Endothelial cell of umbilical vein (primary cell): ENCODE measurements around the gene ICAM1. TPM values are rescaled to one million over a fixed set of nuclear protein-coding genes. Genes with fewer than 3 reads are reported as not detected.

Experiments used
- BruUV-seq: library from RNA; stranded (reverse); fragments of 400-500 nt; replicated peaks from 2 replicates; lab custom pipeline; 2021; lab: Mats Ljungman, UMichigan
- CTCF ChIA-PET: fragments of 300-600, 350-600 bp; sonication (Branson Sonifier 250); formaldehyde crosslinking; loops from one replicate; lab custom pipeline; 2021; ENCODE audit warnings: antibody characterized with exemption, inconsistent platforms; lab: Charles Lee
- POLR2A ChIA-PET: fragments of 300-600, 350-600 bp; sonication (Branson Sonifier 250); formaldehyde crosslinking; loops from one replicate; lab custom pipeline; 2021; ENCODE audit warnings: antibody characterized with exemption, inconsistent platforms; lab: Charles Lee
- DNase-seq: peaks from one replicate; pipeline ENCODE4 v3.0.0-alpha.2; 2011; ENCODE audit warnings: low read depth, low spot score
- FAIRE-seq: peaks from 2 replicates; lab custom pipeline; 2011; peaks lifted over from hg19 to GRCh38; lab: Jason Lieb, UNC
- H2AFZ ChIP-seq: 2 replicates; pipeline ENCODE4 v1.6.0; 2012; ENCODE audit warnings: low read depth, low read length, control low read depth, inconsistent platforms
- H3K27ac ChIP-seq: 2 replicates; pipeline ENCODE4 v1.5.1; 2011; ENCODE audit warnings: low read depth, mild to moderate bottlenecking, control low read depth, low read length, moderate library complexity; ENCODE audit not compliant: insufficient read depth
- H3K27me3 ChIP-seq, 2 experiments: 2 replicates each; pipeline versions ENCODE4 v1.6.0 to v1.6.1; 2011; ENCODE audit warnings: low read length in 2 of 2, mixed read lengths in 1 of 2; ENCODE audit not compliant: control insufficient read depth in 2 of 2, insufficient read depth in 2 of 2
- H3K36me3 ChIP-seq, 2 experiments: 2 replicates in 1 of 2; 3 replicates in 1 of 2; pipeline ENCODE4 v1.5.1; 2011; ENCODE audit warnings: low read length in 2 of 2, mild to moderate bottlenecking in 1 of 2, moderate library complexity in 1 of 2; ENCODE audit not compliant: control insufficient read depth in 2 of 2, insufficient read depth in 2 of 2; ENCODE audit errors: extremely low read depth in 1 of 2
- H3K4me1 ChIP-seq: 3 replicates; pipeline ENCODE4 v1.5.1; 2011; ENCODE audit warnings: mild to moderate bottlenecking, low read length; ENCODE audit not compliant: control insufficient read depth, insufficient read depth; ENCODE audit errors: extremely low read depth
- H3K4me2 ChIP-seq: 2 replicates; pipeline ENCODE4 v1.6.1; 2011; ENCODE audit warnings: low read length, control low read depth, mixed read lengths; ENCODE audit not compliant: insufficient read depth
- H3K4me3 ChIP-seq, 3 experiments: fragments of 200-600 bp in 1 of 3; sonication (generic), shearing (Covaris generic) in 1 of 3; replicated peaks in 1 of 3; 2 replicates each; pipeline ENCODE4 v1.5.1; 2011 to 2016; ENCODE audit warnings: control low read depth in 3 of 3, low read length in 3 of 3, mild to moderate bottlenecking in 2 of 3, inconsistent platforms in 1 of 3, low read depth in 1 of 3, moderate library complexity in 1 of 3; ENCODE audit not compliant: insufficient read depth in 1 of 3
- H3K79me2 ChIP-seq: 2 replicates; pipeline ENCODE4 v1.6.0; 2012; ENCODE audit warnings: low read length, inconsistent platforms; ENCODE audit not compliant: control insufficient read depth, insufficient read depth
- H3K9ac ChIP-seq: replicated peaks from 2 replicates; pipeline ENCODE3; 2011; ENCODE audit warnings: low read length, control low read depth; ENCODE audit not compliant: insufficient read depth; ENCODE audit errors: extremely low read depth
- H3K9me1 ChIP-seq: replicated peaks from 3 replicates; pipeline ENCODE4 v1.6.0; 2011; ENCODE audit warnings: mild to moderate bottlenecking, low read length; ENCODE audit not compliant: control insufficient read depth, insufficient read depth; ENCODE audit errors: extremely low read depth
- H3K9me3 ChIP-seq: replicated peaks from 2 replicates; pipeline ENCODE4 v1.5.1; 2012; ENCODE audit warnings: low read length, inconsistent platforms; ENCODE audit not compliant: control insufficient read depth, insufficient read depth
- H4K20me1 ChIP-seq: replicated peaks from 2 replicates; pipeline ENCODE3; 2011; ENCODE audit warnings: mild to moderate bottlenecking, low read length; ENCODE audit not compliant: control insufficient read depth, insufficient read depth; ENCODE audit errors: extremely low read depth
- MYC ChIP-seq: IDR thresholded peaks from one replicate; pipeline ENCODE4 v1.6.1; 2011; ENCODE audit warnings: mild to moderate bottlenecking, low read depth, low read length
- POLR2AphosphoS5 ChIP-seq: IDR thresholded peaks from 2 replicates; pipeline ENCODE4 v1.6.1; 2012; ENCODE audit warnings: low read depth, mild to moderate bottlenecking, control low read depth, low read length, moderate library complexity; ENCODE audit not compliant: insufficient read depth
- dilution Hi-C: fragments of 300-500 bp; cut with MboI; formaldehyde crosslinking; loops from one replicate; pipeline ENCODE4 v1.15.0; 2019; ENCODE audit warnings: low sequenced_read_pairs; ENCODE audit not compliant: extremely low pct_ligation_motif_present
- intact Hi-C: fragments of 100-400 bp; cut with micrococcal nuclease; formaldehyde crosslinking; loops from one replicate; pipeline ENCODE4 v1.10.0; 2022
- polyA plus RNA-seq, 4 experiments: library from polyadenylated mRNA; depleted of rRNA in 3 of 4; stranded (reverse) in 3 of 4; unstranded in 1 of 4; fragments of >200 nt; gene quantifications; 2 replicates each; pipeline versions ENCODE4 v1.2.1 to v1.2.3, GENCODE V29; 2011 to 2012; ENCODE audit warnings: missing spikeins in 1 of 4
- total RNA-seq: library from RNA; stranded (reverse); gene quantifications from 2 replicates; pipeline ENCODE4 v1.2.3, GENCODE V29; 2021
- TF ChIP-seq, protein P1 (sequence below), 2 donors: IDR thresholded peaks; 1 replicate in 1 of 2; 2 replicates in 1 of 2; pipeline ENCODE4 v1.5.1; 2011; ENCODE audit warnings: low read length in 2 of 2, mild to moderate bottlenecking in 2 of 2, moderate library complexity in 2 of 2, control low read depth in 1 of 2, inconsistent platforms in 1 of 2, low read depth in 1 of 2; ENCODE audit not compliant: insufficient read depth in 1 of 2; ENCODE audit errors: extremely low read depth in 1 of 2

ICAM1 gene
- total and polyA plus RNA-seq, 2 donors (not counting 3 experiments of a cell fraction or from before 2014, with no cell fraction given), result 20.5 to 30.4 TPM

DNA sequence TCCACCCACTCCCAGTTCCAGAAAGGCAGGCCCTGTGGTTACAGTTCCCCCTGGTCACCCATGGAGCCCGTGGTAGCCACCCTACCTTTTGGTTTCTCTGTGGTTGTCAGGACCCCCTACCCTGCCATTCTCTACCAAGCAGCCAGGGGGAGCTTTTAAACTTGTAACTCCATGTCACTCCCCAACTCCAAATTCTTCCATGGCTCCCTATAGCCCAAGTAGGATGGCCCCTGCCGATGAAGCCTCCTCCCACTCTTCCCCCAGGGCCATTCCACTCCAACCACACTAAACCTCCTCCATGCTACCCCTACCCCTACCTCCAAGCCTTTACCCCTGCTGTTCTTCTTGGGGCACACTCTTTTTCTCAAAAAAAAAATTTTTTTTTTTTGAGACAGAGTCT, 42.0 kb upstream of the ICAM1 start:
- dilution Hi-C loops, result no loop called here
- intact Hi-C loops, result loop anchor here (1.0 kb wide), 1 partner anchor 21 kb away; no protein-coding TSS in a partner anchor
- no peaks in the 10 kb centered on the region for H3K9me1 ChIP-seq
- TF ChIP-seq, protein P1, sequence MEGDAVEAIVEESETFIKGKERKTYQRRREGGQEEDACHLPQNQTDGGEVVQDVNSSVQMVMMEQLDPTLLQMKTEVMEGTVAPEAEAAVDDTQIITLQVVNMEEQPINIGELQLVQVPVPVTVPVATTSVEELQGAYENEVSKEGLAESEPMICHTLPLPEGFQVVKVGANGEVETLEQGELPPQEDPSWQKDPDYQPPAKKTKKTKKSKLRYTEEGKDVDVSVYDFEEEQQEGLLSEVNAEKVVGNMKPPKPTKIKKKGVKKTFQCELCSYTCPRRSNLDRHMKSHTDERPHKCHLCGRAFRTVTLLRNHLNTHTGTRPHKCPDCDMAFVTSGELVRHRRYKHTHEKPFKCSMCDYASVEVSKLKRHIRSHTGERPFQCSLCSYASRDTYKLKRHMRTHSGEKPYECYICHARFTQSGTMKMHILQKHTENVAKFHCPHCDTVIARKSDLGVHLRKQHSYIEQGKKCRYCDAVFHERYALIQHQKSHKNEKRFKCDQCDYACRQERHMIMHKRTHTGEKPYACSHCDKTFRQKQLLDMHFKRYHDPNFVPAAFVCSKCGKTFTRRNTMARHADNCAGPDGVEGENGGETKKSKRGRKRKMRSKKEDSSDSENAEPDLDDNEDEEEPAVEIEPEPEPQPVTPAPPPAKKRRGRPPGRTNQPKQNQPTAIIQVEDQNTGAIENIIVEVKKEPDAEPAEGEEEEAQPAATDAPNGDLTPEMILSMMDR (IDR thresholded peaks at IDR 0.05; ENCODE audit: extremely low read depth in 1 of 2, insufficient read depth in 1 of 2, low read depth in 1 of 2, low read length in 2 of 2), result peak; percentile 43 to 51
- no peak for TF ChIP-seq MYC
- BruUV-seq, result no TSS peak
- POLR2A ChIA-PET, result no interaction called here
- DNase-seq (peak; percentile 18), FAIRE-seq (peak; percentile 47)
- no peaks in the 10 kb centered on the region for H3K79me2 ChIP-seq
- no peaks in the 10 kb centered on the region for H4K20me1 ChIP-seq
- H3K4me1 ChIP-seq, result peaks cover 6% of the 10 kb centered on the region
- no peaks in the 10 kb centered on the region for H3K36me3 ChIP-seq
- no peak overlapping the region for H3K4me2 ChIP-seq
- H3K9ac ChIP-seq, result no peak overlapping the region
- CTCF ChIA-PET, result interaction anchor here (0.6 to 7.0 kb wide), 18 partner anchors 9 to 1114 kb away, joined by 3 to 48 read pairs (median 6); partner anchors contain the start of gene DNMT1
- H2AFZ ChIP-seq, result no peak overlapping the region
- H3K9me3 ChIP-seq, result no peaks in the 10 kb centered on the region
- H3K4me3 ChIP-seq, result no peak overlapping the region
- H3K27ac ChIP-seq, result no peak overlapping the region
- H3K27me3 ChIP-seq, result no peaks in the 10 kb centered on the region

DNA sequence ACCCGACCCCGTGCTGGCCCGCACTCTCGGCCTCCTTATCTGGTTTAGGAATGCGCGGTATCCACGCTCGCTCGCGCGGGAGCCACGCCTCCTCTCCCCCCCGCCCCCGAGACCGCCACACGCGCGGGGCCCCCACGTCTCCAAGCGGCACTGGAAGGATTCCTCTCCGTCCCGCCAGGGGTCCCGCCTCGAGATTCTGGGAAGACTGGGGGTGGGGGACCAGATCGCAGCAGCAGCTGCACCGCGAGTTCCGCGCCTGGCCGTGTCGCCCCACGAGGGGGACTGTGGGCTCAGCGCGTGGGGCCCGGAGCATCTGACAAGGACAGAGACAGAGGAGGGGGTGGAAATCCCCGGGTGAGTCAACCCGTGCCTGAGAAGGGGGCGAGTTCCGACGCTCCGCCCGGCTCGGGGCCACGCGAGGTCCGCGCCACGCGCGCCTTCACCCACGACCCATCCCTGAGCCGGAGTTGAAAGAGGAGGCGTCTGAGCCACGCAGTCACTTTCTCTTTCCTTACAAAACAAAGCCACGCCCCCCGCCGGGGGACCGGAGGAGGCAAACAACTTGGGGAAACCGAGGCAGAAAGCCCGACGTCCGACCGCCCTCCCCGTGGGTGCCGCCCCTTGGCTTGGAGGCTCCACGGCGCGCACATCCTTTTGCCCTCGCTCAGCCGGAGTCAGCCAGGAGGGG, 40.6 kb upstream of the ICAM1 start:
- Histone ChIP-seq H3K4me2 (peak overlapping the region; percentile 73), H3K9me1 (no peaks in the 10 kb centered on the region), H3K9me3 (no peaks in the 10 kb centered on the region), H2AFZ (peak overlapping the region; percentile 87), H3K27ac (no peak overlapping the region), H3K27me3 (no peaks in the 10 kb centered on the region), H4K20me1 (no peaks in the 10 kb centered on the region), H3K4me1 (peaks cover 6% of the 10 kb centered on the region), H3K4me3 (peak overlapping the region; percentile 44 to 71 (median 68)), H3K36me3 (no peaks in the 10 kb centered on the region), H3K9ac (peak overlapping the region; percentile 61), H3K79me2 (no peaks in the 10 kb centered on the region)
- ChIA-PET POLR2A (no interaction called here), CTCF (interaction anchor here (7.0 kb wide), 1 partner anchor 20 kb away, joined by 48 read pairs; no protein-coding TSS in a partner anchor)
- BruUV-seq, result no TSS peak
- intact Hi-C loops (loop anchor here (2.0 kb wide), 1 partner anchor 36 kb away; the partner anchor contains the start of gene DNMT1), dilution Hi-C loops (no loop called here)
- TF ChIP-seq, protein P1 (IDR thresholded peaks at IDR 0.05; ENCODE audit: extremely low read depth in 1 of 2, insufficient read depth in 1 of 2, low read depth in 1 of 2, low read length in 2 of 2), result peak in 1 of 2 donors; percentile 1
- no peak for TF ChIP-seq POLR2AphosphoS5
- peak; percentile 18 for FAIRE-seq
- no peak for DNase-seq
